ENCODE results near the gene TEX48.

DNA sequence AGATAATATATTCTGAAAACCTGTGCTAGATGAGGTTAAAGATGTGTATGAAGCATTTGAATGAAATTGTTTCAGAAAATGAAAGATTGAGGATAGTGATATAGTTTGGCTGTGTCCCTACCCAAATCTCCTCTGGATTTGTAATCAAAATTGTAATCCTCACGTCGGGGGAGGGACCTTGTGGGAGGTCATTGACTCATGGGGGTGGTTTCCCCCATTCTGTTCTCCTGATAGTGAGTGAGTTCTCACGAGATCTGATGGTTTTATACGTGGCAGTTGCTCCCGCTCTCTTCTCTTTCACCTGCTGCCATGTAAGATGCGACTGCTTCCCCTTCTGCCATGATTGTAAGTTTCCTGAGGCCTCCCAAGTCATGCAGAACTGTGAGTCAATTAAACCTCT, 2.0 kb upstream of the TEX48 start:
- no peak for TF ChIP-seq EZH2 (IDR thresholded peaks at IDR 0.05; ENCODE audit: low read length, unreplicated experiment)
- TF ChIP-seq, protein P1, sequence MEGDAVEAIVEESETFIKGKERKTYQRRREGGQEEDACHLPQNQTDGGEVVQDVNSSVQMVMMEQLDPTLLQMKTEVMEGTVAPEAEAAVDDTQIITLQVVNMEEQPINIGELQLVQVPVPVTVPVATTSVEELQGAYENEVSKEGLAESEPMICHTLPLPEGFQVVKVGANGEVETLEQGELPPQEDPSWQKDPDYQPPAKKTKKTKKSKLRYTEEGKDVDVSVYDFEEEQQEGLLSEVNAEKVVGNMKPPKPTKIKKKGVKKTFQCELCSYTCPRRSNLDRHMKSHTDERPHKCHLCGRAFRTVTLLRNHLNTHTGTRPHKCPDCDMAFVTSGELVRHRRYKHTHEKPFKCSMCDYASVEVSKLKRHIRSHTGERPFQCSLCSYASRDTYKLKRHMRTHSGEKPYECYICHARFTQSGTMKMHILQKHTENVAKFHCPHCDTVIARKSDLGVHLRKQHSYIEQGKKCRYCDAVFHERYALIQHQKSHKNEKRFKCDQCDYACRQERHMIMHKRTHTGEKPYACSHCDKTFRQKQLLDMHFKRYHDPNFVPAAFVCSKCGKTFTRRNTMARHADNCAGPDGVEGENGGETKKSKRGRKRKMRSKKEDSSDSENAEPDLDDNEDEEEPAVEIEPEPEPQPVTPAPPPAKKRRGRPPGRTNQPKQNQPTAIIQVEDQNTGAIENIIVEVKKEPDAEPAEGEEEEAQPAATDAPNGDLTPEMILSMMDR (conservative IDR thresholded peaks at IDR 0.05; ENCODE audit: low read depth, low read length), result no peak

Data from PC-3 (cell line).